Panc1 (cell line): ENCODE results near the gene TRMT10B. TPM values are rescaled to one million over a fixed set of nuclear protein-coding genes. Genes with fewer than 3 reads are reported as not detected.

ENCODE experiments used
- ATAC-seq: fragments of 200-7000 bp; cut with Tn5 transposase; 2 replicates; pipeline ENCODE4 v1.9.1; 2020; ENCODE audit warnings: mild to moderate bottlenecking, moderate library complexity
- BruUV-seq: library from RNA; stranded (reverse); fragments of 400-500 nt; replicated peaks from 2 replicates; lab custom pipeline; 2021; lab: Mats Ljungman, UMichigan
- CTCF ChIA-PET: fragments of 300-600 bp; sonication (Branson Sonifier 250); formaldehyde crosslinking; loops from one replicate; lab custom pipeline; 2022; ENCODE audit warnings: antibody characterized with exemption; lab: Charles Lee
- POLR2A ChIA-PET: fragments of 300-600 bp; sonication (Branson Sonifier 250); formaldehyde crosslinking; loops from one replicate; lab custom pipeline; 2022; ENCODE audit warnings: antibody characterized with exemption; lab: Charles Lee
- DNase-seq: peaks from one replicate; pipeline ENCODE4 v3.0.0-alpha.2; 2010; ENCODE audit warnings: low read depth, low spot score
- H3K27ac ChIP-seq: 2 replicates; pipeline ENCODE4 v1.5.1; 2011; ENCODE audit warnings: mild to moderate bottlenecking, low read length, inconsistent platforms
- H3K27me3 ChIP-seq: fragments of 200-500 bp; sonication (Bioruptor generic); 2 replicates; pipeline ENCODE4 v1.6.0; 2014; ENCODE audit warnings: low read length, inconsistent platforms; ENCODE audit not compliant: control insufficient read depth, insufficient read depth
- H3K36me3 ChIP-seq: fragments of 200-500 bp; sonication (Bioruptor generic); 2 replicates; pipeline ENCODE4 v1.5.1; 2014; ENCODE audit warnings: inconsistent platforms, mild to moderate bottlenecking, low read length, moderate library complexity; ENCODE audit not compliant: control insufficient read depth, insufficient read depth
- H3K4me1 ChIP-seq: 2 replicates; pipeline ENCODE4 v1.5.1; 2011; ENCODE audit warnings: inconsistent platforms, mild to moderate bottlenecking, low read length, moderate library complexity; ENCODE audit not compliant: control insufficient read depth, insufficient read depth
- H3K4me3 ChIP-seq, 2 experiments: 2 replicates each; pipeline ENCODE4 v1.5.1; 2011 to 2012; ENCODE audit warnings: low read depth in 2 of 2, low read length in 2 of 2, mild to moderate bottlenecking in 2 of 2, inconsistent platforms in 1 of 2, moderate library complexity in 1 of 2
- H3K9me3 ChIP-seq: fragments of 200-500 bp; sonication (Bioruptor generic); 2 replicates; pipeline ENCODE4 v1.5.1; 2014; ENCODE audit warnings: low read depth, mild to moderate bottlenecking, inconsistent platforms, low read length, moderate library complexity; ENCODE audit not compliant: control insufficient read depth, insufficient read depth
- CTCF ChIP-seq: fragments of 450-650 bp; IDR thresholded peaks from 2 replicates; pipeline ENCODE4 v1.5.1; 2017; ENCODE audit warnings: mild to moderate bottlenecking
- POLR2AphosphoS5 ChIP-seq: IDR thresholded peaks from 2 replicates; pipeline ENCODE4 v1.6.1; 2012; ENCODE audit warnings: mild to moderate bottlenecking, low read depth, low read length, moderate library complexity
- SIN3A ChIP-seq: IDR thresholded peaks from 2 replicates; pipeline ENCODE4 v1.6.1; 2012; ENCODE audit warnings: low read depth, mild to moderate bottlenecking, low read length, moderate library complexity, borderline replicate concordance; ENCODE audit not compliant: insufficient read depth
- TCF7L2 ChIP-seq: IDR thresholded peaks from 2 replicates; pipeline ENCODE4 v1.6.1; 2011; ENCODE audit warnings: mild to moderate bottlenecking, low read depth, low read length, inconsistent platforms
- in situ Hi-C: cut with HindIII; loops from 2 replicates; pipeline ENCODE4 v1.10.0; 2016; ENCODE audit warnings: low sequenced_read_pairs, low pct_unique_long_range_greater_than_20kb
- intact Hi-C: fragments of 100-400 bp; cut with micrococcal nuclease; formaldehyde crosslinking; loops from one replicate; pipeline ENCODE4 v1.10.0; 2022; ENCODE audit not compliant: unreplicated experiment
- total RNA-seq: library from RNA; stranded (reverse); gene quantifications from one replicate; pipeline ENCODE4 v1.2.1, GENCODE V29; 2021; ENCODE audit not compliant: unreplicated experiment
- TF ChIP-seq, protein P1 (sequence below), 2 experiments: IDR thresholded peaks; 2 replicates each; pipeline ENCODE4 v1.6.1; 2011 to 2012; ENCODE audit warnings: low read depth in 2 of 2, control low read depth in 1 of 2, low read length in 1 of 2, mild to moderate bottlenecking in 1 of 2, moderate library complexity in 1 of 2; ENCODE audit not compliant: insufficient read depth in 1 of 2

Gene TRMT10B
- total RNA-seq, 1 experiment from 2014 or later, result 9.8 TPM

DNA sequence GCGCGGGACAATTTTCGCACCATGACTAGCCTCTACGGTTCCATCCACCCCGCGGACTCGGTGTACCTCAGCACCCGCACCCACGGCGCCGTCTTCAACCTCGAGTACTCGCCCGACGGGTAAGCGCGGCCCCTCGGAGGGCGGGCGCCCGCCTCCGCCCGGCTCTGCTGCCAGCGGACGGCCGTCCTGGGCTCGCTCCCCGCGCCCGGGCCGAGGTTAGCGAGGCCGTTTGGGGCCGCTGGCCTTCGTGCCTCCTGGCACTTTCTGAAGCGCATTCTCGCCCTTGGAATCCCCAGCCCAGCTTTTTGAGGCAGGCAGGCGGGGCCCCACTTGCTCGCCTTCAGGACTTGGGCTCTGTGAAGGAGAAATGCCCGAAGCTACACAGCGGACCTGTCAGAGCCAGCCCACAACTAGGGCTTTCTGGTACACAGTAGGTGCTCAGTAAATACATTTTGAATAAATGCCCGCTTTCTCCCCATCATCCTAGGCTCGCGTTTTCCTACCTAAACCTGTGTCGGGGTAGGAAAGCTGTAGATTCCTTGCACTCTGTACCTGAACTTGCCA is 47.8 kb downstream of the TRMT10B start:
- POLR2A ChIA-PET, result interaction anchor here (0.6 kb wide), 1 partner anchor 227 kb away, joined by 7 read pairs; no protein-coding TSS in a partner anchor
- intact Hi-C loops, result no loop called here

DNA sequence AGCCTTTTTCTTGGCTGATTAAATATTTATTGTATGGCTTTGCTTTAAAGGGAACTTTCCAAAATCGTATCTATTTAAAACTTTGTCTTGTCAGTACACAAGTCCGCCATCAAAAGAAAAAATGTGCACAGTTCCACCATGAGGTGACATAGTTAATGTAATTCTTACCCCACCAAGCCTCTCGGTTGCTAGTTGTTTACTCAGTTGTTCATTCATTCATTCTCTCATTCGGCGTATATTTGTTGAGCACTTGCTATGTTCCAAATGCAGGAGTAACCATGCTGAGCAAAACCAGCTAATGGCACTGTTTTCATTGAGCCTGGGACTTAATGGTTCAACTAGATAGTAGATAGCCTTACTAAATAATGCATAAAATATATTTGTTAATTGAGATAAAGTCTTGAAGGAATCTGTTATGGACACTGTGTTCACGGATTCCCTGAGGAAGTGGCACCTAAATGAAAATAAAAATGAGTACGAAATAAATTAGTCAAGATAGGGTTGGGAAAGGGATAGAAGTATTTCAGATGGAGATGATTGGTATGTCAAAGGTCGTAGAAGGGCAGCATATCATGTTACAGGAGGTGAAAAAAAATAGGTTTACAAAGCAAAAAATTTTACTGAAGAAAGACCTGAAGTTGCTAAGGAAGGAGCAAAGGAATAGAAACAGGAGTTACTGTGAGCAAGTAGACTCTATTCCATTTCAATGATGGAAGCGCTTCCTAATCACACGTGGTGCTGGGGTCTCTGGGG is 48.5 kb downstream of the TRMT10B start:
- no peak for ATAC-seq
- H3K4me3 ChIP-seq, result peak overlapping the region; percentile 78 to 87
- H3K4me1 ChIP-seq, result peaks cover 4% of the 10 kb centered on the region; the same call in 1 of the 2 replicates
- CTCF ChIA-PET, result no interaction called here
- H3K27me3 ChIP-seq, result no peaks in the 10 kb centered on the region
- no peak for DNase-seq
- no peaks in the 10 kb centered on the region for H3K9me3 ChIP-seq
- in situ Hi-C loops (no loop called here), intact Hi-C loops (no loop called here)
- TSS peak; percentile 87 for BruUV-seq
- TF ChIP-seq POLR2AphosphoS5 (no peak), TCF7L2 (no peak)
- TF ChIP-seq, protein P1, sequence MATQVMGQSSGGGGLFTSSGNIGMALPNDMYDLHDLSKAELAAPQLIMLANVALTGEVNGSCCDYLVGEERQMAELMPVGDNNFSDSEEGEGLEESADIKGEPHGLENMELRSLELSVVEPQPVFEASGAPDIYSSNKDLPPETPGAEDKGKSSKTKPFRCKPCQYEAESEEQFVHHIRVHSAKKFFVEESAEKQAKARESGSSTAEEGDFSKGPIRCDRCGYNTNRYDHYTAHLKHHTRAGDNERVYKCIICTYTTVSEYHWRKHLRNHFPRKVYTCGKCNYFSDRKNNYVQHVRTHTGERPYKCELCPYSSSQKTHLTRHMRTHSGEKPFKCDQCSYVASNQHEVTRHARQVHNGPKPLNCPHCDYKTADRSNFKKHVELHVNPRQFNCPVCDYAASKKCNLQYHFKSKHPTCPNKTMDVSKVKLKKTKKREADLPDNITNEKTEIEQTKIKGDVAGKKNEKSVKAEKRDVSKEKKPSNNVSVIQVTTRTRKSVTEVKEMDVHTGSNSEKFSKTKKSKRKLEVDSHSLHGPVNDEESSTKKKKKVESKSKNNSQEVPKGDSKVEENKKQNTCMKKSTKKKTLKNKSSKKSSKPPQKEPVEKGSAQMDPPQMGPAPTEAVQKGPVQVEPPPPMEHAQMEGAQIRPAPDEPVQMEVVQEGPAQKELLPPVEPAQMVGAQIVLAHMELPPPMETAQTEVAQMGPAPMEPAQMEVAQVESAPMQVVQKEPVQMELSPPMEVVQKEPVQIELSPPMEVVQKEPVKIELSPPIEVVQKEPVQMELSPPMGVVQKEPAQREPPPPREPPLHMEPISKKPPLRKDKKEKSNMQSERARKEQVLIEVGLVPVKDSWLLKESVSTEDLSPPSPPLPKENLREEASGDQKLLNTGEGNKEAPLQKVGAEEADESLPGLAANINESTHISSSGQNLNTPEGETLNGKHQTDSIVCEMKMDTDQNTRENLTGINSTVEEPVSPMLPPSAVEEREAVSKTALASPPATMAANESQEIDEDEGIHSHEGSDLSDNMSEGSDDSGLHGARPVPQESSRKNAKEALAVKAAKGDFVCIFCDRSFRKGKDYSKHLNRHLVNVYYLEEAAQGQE (IDR thresholded peaks at IDR 0.05; ENCODE audit: insufficient read depth in 1 of 2, low read depth in 2 of 2, low read length in 1 of 2), result no peak
- H3K27ac ChIP-seq, result peak overlapping the region; percentile 79
- H3K36me3 ChIP-seq, result peaks cover 3% of the 10 kb centered on the region; the same call in 1 of the 2 replicates
- POLR2A ChIA-PET, result no interaction called here

More for the DNA sequence above, 47.8 kb downstream of the TRMT10B start:
- BruUV-seq, result no TSS peak
- Histone ChIP-seq H3K9me3 (no peaks in the 10 kb centered on the region), H3K4me3 (peak overlapping the region; percentile 78 to 87), H3K36me3 (peaks cover 3% of the 10 kb centered on the region; the same call in 1 of the 2 replicates), H3K27me3 (no peaks in the 10 kb centered on the region), H3K4me1 (peaks cover 4% of the 10 kb centered on the region; the same call in 1 of the 2 replicates), H3K27ac (peak overlapping the region; percentile 79)
- in situ Hi-C loops, result no loop called here
- ATAC-seq, result peak; percentile 61
- CTCF ChIA-PET, result interaction anchor here (0.7 kb wide), 1 partner anchor 34 kb away, joined by 3 read pairs; no protein-coding TSS in a partner anchor
- DNase-seq, result no peak
- TF ChIP-seq POLR2AphosphoS5 (no peak), SIN3A (0 out of 2 replicates have a peak, but pooled peaks have one; percentile 37)

GRCh38 chr9:37806271-37806670 is 52.7 kb downstream of the TRMT10B start:
- CTCF ChIA-PET, result interaction anchor here (0.6 kb wide), 1 partner anchor 9 kb away, joined by 3 read pairs; no protein-coding TSS in a partner anchor
- no TSS peak for BruUV-seq
- intact Hi-C loops, result no loop called here

More at GRCh38 chr9:37806271-37806670, 52.7 kb downstream of the TRMT10B start:
- no peak for TF ChIP-seq TCF7L2
- TF ChIP-seq SIN3A, result no peak
- no peak for TF ChIP-seq CTCF
- no peak for TF ChIP-seq POLR2AphosphoS5
- TF ChIP-seq, protein P1 (IDR thresholded peaks at IDR 0.05; ENCODE audit: insufficient read depth in 1 of 2, low read depth in 2 of 2, low read length in 1 of 2), result no peak
- POLR2A ChIA-PET, result no interaction called here
- in situ Hi-C loops, result no loop called here
- no peak overlapping the region for H3K27ac ChIP-seq
- ATAC-seq (peak; percentile 58; the same call in 1 of the 2 replicates), DNase-seq (no peak)
- H3K4me3 ChIP-seq, result no peak overlapping the region
- no peaks in the 10 kb centered on the region; the same call in 1 of the 2 replicates for H3K36me3 ChIP-seq
- H3K9me3 ChIP-seq, result no peaks in the 10 kb centered on the region
- peaks cover 4% of the 10 kb centered on the region; the same call in 1 of the 2 replicates for H3K4me1 ChIP-seq
- H3K27me3 ChIP-seq, result no peaks in the 10 kb centered on the region
